Activated CD8-positive, alpha-beta memory T cell treated with anti-CD3 and anti-CD28 coated beads, Interleukin-2, amount 50 U/mL, for 1 hour (primary cell): ENCODE data around the gene SFN.
"Not testable (repeated sequence)": the region's sequence is repeated elsewhere in the genome, so short reads cannot be mapped to it uniquely, and the experiment has no call there.

ENCODE experiments used
- DNase-seq: peaks from one replicate; pipeline ENCODE4 v3.0.0-alpha.2; 2020; ENCODE audit errors: extremely low read depth

Gene SFN

GRCh38 chr1:26864610-26865480 lies 1.9 kb downstream of the SFN start:
- DNase-seq: peak; percentile 81

- not testable (repeated sequence) for DNase-seq
These were observed 10.1 kb downstream of the SFN start for GRCh38 chr1:26873097-26873496.

GRCh38 chr1:26874896-26875295 lies 11.9 kb downstream of the SFN start:
- DNase-seq: no peak

- no peak for DNase-seq
These were observed 14.4 kb downstream of the SFN start for GRCh38 chr1:26877326-26877725.

GRCh38 chr1:26879793-26880192 lies 16.8 kb downstream of the SFN start:
- no peak for DNase-seq

- DNase-seq: not testable (repeated sequence)
These were observed 18.7 kb downstream of the SFN start for GRCh38 chr1:26881611-26882010.

- no peak for DNase-seq
These were observed 19.9 kb downstream of the SFN start for GRCh38 chr1:26882696-26883463.

GRCh38 chr1:26887125-26887524 lies 24.2 kb downstream of the SFN start:
- no peak for DNase-seq

GRCh38 chr1:26888231-26888630 lies 25.3 kb downstream of the SFN start:
- no peak for DNase-seq

- no peak for DNase-seq
These were observed 26.9 kb downstream of the SFN start, which contains the start of gene GPN2 for GRCh38 chr1:26889551-26890466. TSS of gene GPN2 (minus strand) at chr1:26890283. CDS start at chr1:26890096, 187 bp downstream.

GRCh38 chr1:26890467-26890796 lies 27.5 kb downstream of the SFN start:
- no peak for DNase-seq

GRCh38 chr1:26894263-26894662 lies 31.3 kb downstream of the SFN start:
- DNase-seq: no peak

- DNase-seq: no peak
These were observed 34.4 kb downstream of the SFN start for GRCh38 chr1:26897351-26897750.

GRCh38 chr1:26900001-26900814 lies 37.3 kb downstream of the SFN start, which contains the start of gene GPATCH3:
TSS of gene GPATCH3 (minus strand) at chr1:26900467. CDS start at chr1:26900442, 25 bp downstream.
- DNase-seq: peak; percentile 86

- no peak for DNase-seq
These were observed 38.0 kb downstream of the SFN start for GRCh38 chr1:26900815-26901511.

- no peak for DNase-seq
These were observed 44.3 kb downstream of the SFN start for GRCh38 chr1:26907071-26907917.

- no peak for DNase-seq
These were observed 47.0 kb downstream of the SFN start for GRCh38 chr1:26909951-26910342.

- no peak for DNase-seq
These were observed 47.6 kb downstream of the SFN start for GRCh38 chr1:26910343-26911160.
